Coronary artery (tissue), 2 donors: Measurements from ENCODE around the gene CKLF.
"Not testable (repeated sequence)": the region's sequence is repeated elsewhere in the genome, so short reads cannot be mapped to it uniquely, and the experiment has no call there.

Source experiments
- DNase-seq: peaks from one replicate; pipeline ENCODE4 v3.0.0-alpha.2; 2017; ENCODE audit warnings: low spot score
- H3K27ac ChIP-seq, 2 donors: fragments of 200-600 bp; sonication (generic); one replicate each; pipeline ENCODE4 v1.5.1; 2016 to 2019
- H3K4me3 ChIP-seq: fragments of 200-600 bp; sonication (generic); 2 replicates; pipeline ENCODE4 v1.5.1; 2016; ENCODE audit warnings: mild to moderate bottlenecking, moderate library complexity
- TF ChIP-seq, protein P1 (sequence below): fragments of 200-600 bp; sonication (generic); IDR thresholded peaks from one replicate; pipeline ENCODE4 v1.5.1; 2019; ENCODE audit warnings: antibody characterized with exemption

CKLF gene

DNA sequence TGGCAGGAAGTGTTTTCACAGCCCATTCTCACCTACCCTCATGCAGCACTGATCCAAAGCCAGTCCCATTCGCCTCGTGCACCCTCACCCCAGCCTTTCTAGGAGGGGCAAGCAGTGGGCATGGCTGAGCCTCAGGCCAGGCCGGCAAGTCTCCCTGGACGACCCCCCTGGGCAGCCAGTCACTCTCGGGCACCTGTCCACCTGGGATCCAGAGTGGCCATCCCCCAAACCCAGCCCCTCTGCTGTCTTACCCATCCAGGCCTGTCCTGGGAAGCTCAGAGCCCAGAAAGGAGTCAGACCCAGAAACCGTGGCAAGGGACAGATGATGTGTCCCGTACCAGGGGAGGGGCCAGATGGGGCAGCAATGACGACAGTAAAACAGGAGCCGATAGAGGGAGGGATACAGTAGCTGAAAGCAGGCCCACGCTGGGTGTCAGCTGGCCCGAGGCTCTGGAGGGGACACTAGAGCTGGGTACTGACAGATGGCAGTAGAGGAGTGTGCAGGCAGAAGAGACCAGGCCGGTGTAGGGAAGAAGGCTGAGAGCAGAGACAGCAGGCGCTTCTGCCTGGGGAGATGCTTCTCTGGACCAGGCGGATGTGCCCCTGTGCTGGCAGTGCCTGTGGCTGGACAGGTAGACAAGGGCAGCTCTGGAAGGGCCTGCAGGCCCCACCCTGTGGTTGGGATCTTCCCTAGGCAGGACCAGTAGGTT is 57.9 kb downstream of the CKLF start:
- TF ChIP-seq, protein P1, sequence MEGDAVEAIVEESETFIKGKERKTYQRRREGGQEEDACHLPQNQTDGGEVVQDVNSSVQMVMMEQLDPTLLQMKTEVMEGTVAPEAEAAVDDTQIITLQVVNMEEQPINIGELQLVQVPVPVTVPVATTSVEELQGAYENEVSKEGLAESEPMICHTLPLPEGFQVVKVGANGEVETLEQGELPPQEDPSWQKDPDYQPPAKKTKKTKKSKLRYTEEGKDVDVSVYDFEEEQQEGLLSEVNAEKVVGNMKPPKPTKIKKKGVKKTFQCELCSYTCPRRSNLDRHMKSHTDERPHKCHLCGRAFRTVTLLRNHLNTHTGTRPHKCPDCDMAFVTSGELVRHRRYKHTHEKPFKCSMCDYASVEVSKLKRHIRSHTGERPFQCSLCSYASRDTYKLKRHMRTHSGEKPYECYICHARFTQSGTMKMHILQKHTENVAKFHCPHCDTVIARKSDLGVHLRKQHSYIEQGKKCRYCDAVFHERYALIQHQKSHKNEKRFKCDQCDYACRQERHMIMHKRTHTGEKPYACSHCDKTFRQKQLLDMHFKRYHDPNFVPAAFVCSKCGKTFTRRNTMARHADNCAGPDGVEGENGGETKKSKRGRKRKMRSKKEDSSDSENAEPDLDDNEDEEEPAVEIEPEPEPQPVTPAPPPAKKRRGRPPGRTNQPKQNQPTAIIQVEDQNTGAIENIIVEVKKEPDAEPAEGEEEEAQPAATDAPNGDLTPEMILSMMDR = no peak
- no peak for DNase-seq
- H3K4me3 ChIP-seq = no peak overlapping the region
- H3K27ac ChIP-seq = no peak overlapping the region

GRCh38 chr16:66611911-66612310 is 59.5 kb downstream of the CKLF start:
- H3K27ac ChIP-seq, DNase-seq, H3K4me3 ChIP-seq: not testable (repeated sequence)

- TF ChIP-seq, protein P1 = no peak
- no peak overlapping the region for H3K27ac ChIP-seq
- H3K4me3 ChIP-seq = no peak overlapping the region
- DNase-seq = no peak
Observed at GRCh38 chr16:66612422-66612821, 60.0 kb downstream of the CKLF start.

- DNase-seq = no peak
- H3K27ac ChIP-seq = no peak overlapping the region
- TF ChIP-seq, protein P1 = no peak
- no peak overlapping the region for H3K4me3 ChIP-seq
Observed at GRCh38 chr16:66614161-66614802, 61.9 kb downstream of the CKLF start.
